Mammary epithelial cell (primary cell): ENCODE measurements around the gene AQP6.

Experiments
- EZH2 ChIP-seq: IDR thresholded peaks from 2 replicates; pipeline ENCODE4 v1.6.1; 2012; ENCODE audit warnings: low read length, inconsistent platforms, borderline replicate concordance
- TF ChIP-seq, protein P1 (sequence below), 2 donors: IDR thresholded peaks in 1 of 2; conservative IDR thresholded peaks in 1 of 2; 2 replicates each; pipeline ENCODE4 v1.5.1; 2011 to 2012; ENCODE audit warnings: inconsistent platforms in 2 of 2, low read length in 2 of 2, mild to moderate bottlenecking in 2 of 2, control low read depth in 1 of 2, low read depth in 1 of 2; ENCODE audit not compliant: insufficient read depth in 1 of 2; ENCODE audit errors: extremely low read depth in 1 of 2

- no peak for TF ChIP-seq EZH2
- TF ChIP-seq, protein P1, sequence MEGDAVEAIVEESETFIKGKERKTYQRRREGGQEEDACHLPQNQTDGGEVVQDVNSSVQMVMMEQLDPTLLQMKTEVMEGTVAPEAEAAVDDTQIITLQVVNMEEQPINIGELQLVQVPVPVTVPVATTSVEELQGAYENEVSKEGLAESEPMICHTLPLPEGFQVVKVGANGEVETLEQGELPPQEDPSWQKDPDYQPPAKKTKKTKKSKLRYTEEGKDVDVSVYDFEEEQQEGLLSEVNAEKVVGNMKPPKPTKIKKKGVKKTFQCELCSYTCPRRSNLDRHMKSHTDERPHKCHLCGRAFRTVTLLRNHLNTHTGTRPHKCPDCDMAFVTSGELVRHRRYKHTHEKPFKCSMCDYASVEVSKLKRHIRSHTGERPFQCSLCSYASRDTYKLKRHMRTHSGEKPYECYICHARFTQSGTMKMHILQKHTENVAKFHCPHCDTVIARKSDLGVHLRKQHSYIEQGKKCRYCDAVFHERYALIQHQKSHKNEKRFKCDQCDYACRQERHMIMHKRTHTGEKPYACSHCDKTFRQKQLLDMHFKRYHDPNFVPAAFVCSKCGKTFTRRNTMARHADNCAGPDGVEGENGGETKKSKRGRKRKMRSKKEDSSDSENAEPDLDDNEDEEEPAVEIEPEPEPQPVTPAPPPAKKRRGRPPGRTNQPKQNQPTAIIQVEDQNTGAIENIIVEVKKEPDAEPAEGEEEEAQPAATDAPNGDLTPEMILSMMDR (conservative IDR thresholded peaks at IDR 0.05 in 1 of 2, IDR thresholded peaks at IDR 0.05 in 1 of 2; ENCODE audit: extremely low read depth in 1 of 2, insufficient read depth in 1 of 2, low read depth in 1 of 2, low read length in 2 of 2) = no peak
These were observed 23.6 kb upstream of the AQP6 start for GRCh38 chr12:49948866-49949845.
